Chondrocyte (in vitro differentiated cells): Measurements from ENCODE around the gene DIS3L2. TPM values are rescaled to one million over a fixed set of nuclear protein-coding genes. Genes with fewer than 3 reads are reported as not detected.

Experiments used
- DNase-seq: peaks from one replicate; pipeline ENCODE4 v3.0.0; 2021; ENCODE audit warnings: mixed read lengths, low spot score
- H3K27ac Mint-ChIP-seq: one replicate; pipeline ENCODE4 v1.8.0; 2021; ENCODE audit warnings: mild to moderate bottlenecking, moderate library complexity, mixed read lengths; ENCODE audit not compliant: unreplicated experiment
- H3K27me3 Mint-ChIP-seq: 2 replicates; pipeline ENCODE4 v1.8.0; 2021; ENCODE audit warnings: low read depth, mixed read lengths
- H3K36me3 Mint-ChIP-seq: 2 replicates; pipeline ENCODE4 v1.8.0; 2021; ENCODE audit warnings: low read depth, mixed read lengths
- H3K4me1 Mint-ChIP-seq: 2 replicates; pipeline ENCODE4 v1.8.0; 2021; ENCODE audit warnings: low read depth, mild to moderate bottlenecking, mixed read lengths
- H3K4me3 Mint-ChIP-seq: one replicate; pipeline ENCODE4 v1.8.0; 2021; ENCODE audit warnings: mild to moderate bottlenecking, moderate library complexity, mixed read lengths; ENCODE audit not compliant: unreplicated experiment
- H3K9me3 Mint-ChIP-seq: 2 replicates; pipeline ENCODE4 v1.8.0; 2021; ENCODE audit warnings: low read depth, mixed read lengths
- total RNA-seq: library from RNA; stranded (reverse); gene quantifications from 3 replicates; pipeline ENCODE4 v1.2.1, GENCODE V29; 2021
- TF ChIP-seq, protein P1 (sequence below): fragments of 200-600 bp; sonication (generic); IDR thresholded peaks from 2 replicates; pipeline ENCODE4 v1.5.0; 2021; ENCODE audit warnings: antibody characterized with exemption, mild to moderate bottlenecking, moderate library complexity

Gene DIS3L2
- total RNA-seq, 1 donor from 2014 or later: 17.5 TPM

DNA sequence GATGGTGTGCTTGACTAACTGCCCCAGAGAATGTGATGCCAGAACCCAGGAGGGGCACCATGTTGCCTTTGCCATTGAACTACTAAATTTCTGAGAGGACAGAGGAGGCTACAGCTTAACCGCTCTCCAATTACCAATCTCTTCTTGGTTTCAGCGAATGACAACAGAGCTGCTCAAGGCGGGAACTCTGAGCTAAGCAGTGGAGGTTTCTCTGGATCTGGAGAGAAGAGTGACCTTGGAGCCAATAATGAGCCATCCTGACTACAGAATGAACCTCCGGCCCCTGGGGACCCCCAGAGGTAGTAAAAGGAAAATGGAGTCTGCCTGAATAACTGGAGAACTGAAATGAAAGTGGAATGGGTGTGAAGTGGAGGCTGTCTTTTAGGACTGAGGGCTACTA lies 53.2 kb downstream of the DIS3L2 start:
- TF ChIP-seq, protein P1, sequence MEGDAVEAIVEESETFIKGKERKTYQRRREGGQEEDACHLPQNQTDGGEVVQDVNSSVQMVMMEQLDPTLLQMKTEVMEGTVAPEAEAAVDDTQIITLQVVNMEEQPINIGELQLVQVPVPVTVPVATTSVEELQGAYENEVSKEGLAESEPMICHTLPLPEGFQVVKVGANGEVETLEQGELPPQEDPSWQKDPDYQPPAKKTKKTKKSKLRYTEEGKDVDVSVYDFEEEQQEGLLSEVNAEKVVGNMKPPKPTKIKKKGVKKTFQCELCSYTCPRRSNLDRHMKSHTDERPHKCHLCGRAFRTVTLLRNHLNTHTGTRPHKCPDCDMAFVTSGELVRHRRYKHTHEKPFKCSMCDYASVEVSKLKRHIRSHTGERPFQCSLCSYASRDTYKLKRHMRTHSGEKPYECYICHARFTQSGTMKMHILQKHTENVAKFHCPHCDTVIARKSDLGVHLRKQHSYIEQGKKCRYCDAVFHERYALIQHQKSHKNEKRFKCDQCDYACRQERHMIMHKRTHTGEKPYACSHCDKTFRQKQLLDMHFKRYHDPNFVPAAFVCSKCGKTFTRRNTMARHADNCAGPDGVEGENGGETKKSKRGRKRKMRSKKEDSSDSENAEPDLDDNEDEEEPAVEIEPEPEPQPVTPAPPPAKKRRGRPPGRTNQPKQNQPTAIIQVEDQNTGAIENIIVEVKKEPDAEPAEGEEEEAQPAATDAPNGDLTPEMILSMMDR: no peak

DNA sequence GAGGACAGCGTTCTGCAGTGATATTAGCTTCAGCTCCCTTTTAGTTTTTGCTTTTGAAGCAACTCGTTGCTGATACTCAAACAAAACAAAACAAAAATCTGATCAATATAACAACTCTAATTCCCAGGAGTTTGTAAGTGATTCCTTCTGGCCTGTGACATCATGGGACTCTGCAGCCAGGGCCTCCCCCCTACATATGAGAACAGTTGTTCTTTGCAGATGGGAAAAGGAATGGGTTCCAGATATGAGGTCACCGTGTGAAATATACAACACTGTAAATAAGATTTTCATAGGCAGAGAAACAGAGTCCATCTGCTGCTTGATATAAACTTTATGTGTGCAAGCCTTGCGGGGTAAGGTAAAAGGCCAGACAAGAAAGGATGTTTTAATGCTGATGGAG lies 56.7 kb downstream of the DIS3L2 start:
- Mint-ChIP-seq H3K4me1 (peaks cover 4% of the 10 kb centered on the region), H3K27ac (no peak overlapping the region)

More for the DNA sequence above, 53.2 kb downstream of the DIS3L2 start:
- peaks cover 7% of the 10 kb centered on the region for H3K36me3 Mint-ChIP-seq
- H3K4me3 Mint-ChIP-seq: no peak overlapping the region
- H3K9me3 Mint-ChIP-seq: no peaks in the 10 kb centered on the region
- H3K27me3 Mint-ChIP-seq: no peaks in the 10 kb centered on the region
- H3K27ac Mint-ChIP-seq: no peak overlapping the region
- H3K4me1 Mint-ChIP-seq: peaks cover 6% of the 10 kb centered on the region
- DNase-seq: no peak

DNA sequence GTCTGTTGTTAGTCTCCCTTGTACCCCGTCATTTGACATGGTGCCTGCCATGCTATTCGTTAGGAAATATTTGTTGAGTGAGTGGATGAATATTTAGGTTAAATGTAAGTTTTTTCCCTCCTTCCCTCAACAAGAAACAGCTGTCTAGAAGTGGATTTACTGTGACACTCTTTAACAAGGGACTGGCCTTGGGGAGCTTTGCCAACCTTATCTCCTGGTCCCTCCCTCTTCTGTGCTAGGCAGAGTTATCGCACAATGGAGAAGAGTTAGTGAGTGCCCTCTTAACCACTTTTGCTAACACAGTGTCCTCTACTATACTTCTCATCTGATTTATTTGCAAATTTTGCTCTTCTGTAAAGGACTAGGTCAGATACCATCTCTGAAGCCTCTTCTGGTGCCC lies 61.2 kb downstream of the DIS3L2 start:
- Mint-ChIP-seq H3K4me1 (no peaks in the 10 kb centered on the region), H3K36me3 (peaks cover 9% of the 10 kb centered on the region), H3K27me3 (no peaks in the 10 kb centered on the region), H3K9me3 (no peaks in the 10 kb centered on the region), H3K4me3 (no peak overlapping the region), H3K27ac (no peak overlapping the region)
- DNase-seq: no peak
- TF ChIP-seq, protein P1: no peak

More for the DNA sequence above, 56.7 kb downstream of the DIS3L2 start:
- no peaks in the 10 kb centered on the region for H3K27me3 Mint-ChIP-seq
- no peaks in the 10 kb centered on the region for H3K9me3 Mint-ChIP-seq
- H3K4me3 Mint-ChIP-seq: no peak overlapping the region
- no peak for DNase-seq
- TF ChIP-seq, protein P1: no peak
- H3K36me3 Mint-ChIP-seq: peaks cover 9% of the 10 kb centered on the region

DNA sequence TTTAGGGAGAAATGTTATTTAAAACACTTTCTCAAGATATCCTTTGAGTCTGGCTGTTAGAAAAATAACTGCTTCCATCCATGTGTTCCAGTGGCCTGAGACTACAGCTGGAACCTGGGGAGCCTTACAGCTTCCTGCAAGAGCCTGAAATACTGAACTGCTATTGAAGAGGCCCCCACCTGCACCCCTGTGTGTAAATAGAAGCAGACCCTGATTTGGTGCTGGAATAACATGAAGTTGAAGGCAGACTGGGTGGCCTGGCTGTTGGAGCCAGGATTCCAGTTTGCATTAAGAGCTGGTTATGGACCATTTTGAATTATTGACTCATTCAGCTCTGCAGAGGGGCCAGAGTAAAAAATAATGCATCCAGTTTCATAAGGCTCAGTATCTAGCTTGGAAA lies 61.9 kb downstream of the DIS3L2 start:
- no peak overlapping the region for H3K27ac Mint-ChIP-seq

DNA sequence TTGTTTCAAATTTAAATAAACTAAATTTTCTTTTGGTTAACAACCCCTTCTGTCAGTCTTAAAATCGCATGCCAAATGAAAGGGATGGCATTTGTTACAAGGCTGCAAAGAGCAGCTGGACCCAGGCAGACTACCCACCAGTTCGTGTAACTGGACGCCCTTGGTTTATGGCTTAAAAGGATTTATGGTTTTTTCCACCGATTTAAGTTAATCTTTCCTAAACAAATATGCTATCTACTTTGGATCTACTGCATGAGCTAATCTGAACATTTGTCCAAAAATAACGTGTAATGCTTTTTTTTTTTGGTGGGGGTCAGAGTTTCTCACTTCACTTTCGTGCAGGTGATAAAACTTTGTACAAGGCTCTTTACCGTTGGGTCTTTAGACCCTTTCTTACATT lies 62.9 kb downstream of the DIS3L2 start:
- no peaks in the 10 kb centered on the region for H3K27me3 Mint-ChIP-seq
- H3K9me3 Mint-ChIP-seq: no peaks in the 10 kb centered on the region
- peaks cover 9% of the 10 kb centered on the region for H3K36me3 Mint-ChIP-seq
- peaks cover 15% of the 10 kb centered on the region for H3K4me1 Mint-ChIP-seq
- no peak for DNase-seq
- no peak overlapping the region for H3K4me3 Mint-ChIP-seq
- TF ChIP-seq, protein P1: no peak
- no peak overlapping the region for H3K27ac Mint-ChIP-seq

More for the DNA sequence above, 61.9 kb downstream of the DIS3L2 start:
- Mint-ChIP-seq H3K4me3 (no peak overlapping the region), H3K36me3 (peaks cover 9% of the 10 kb centered on the region), H3K9me3 (no peaks in the 10 kb centered on the region), H3K27me3 (no peaks in the 10 kb centered on the region), H3K4me1 (peaks cover 6% of the 10 kb centered on the region)
- TF ChIP-seq, protein P1: no peak
- no peak for DNase-seq
